Lung (tissue), 12 donors: Measurements from ENCODE around the gene PRR5. TPM values are rescaled to one million over a fixed set of nuclear protein-coding genes. Genes with fewer than 3 reads are reported as not detected.

Experiments used
- ATAC-seq: fragments of 200-7000 bp; cut with Tn5 transposase; one replicate; pipeline ENCODE4 v1.9.1; 2020; ENCODE audit warnings: moderate number of reproducible peaks; ENCODE audit not compliant: insufficient read depth, low FRiP score
- DNase-seq, 3 donors: peaks; one replicate each; pipeline ENCODE4 v3.0.0-alpha.2; 2013 to 2017
- H3K27ac ChIP-seq, 2 donors: one replicate each; pipeline ENCODE4 v1.5.1; 2013; ENCODE audit warnings: mild to moderate bottlenecking in 2 of 2, moderate library complexity in 2 of 2, control low read depth in 1 of 2, inconsistent platforms in 1 of 2, low read depth in 1 of 2, low read length in 1 of 2
- H3K27me3 ChIP-seq, 3 donors: one replicate each; pipeline ENCODE4 v1.5.1; 2013; ENCODE audit warnings: low read length in 2 of 3; ENCODE audit not compliant: control insufficient read depth in 3 of 3, insufficient read depth in 3 of 3
- H3K36me3 ChIP-seq, 4 donors: one replicate each; pipeline ENCODE4 v1.5.1; 2013; ENCODE audit warnings: low read length in 4 of 4, mild to moderate bottlenecking in 1 of 4, moderate library complexity in 1 of 4; ENCODE audit not compliant: control insufficient read depth in 4 of 4, insufficient read depth in 4 of 4
- H3K4me1 ChIP-seq, 5 donors: one replicate each; pipeline ENCODE4 v1.5.1; 2013; ENCODE audit warnings: low read length in 5 of 5, mild to moderate bottlenecking in 2 of 5, moderate library complexity in 1 of 5; ENCODE audit not compliant: control insufficient read depth in 5 of 5, insufficient read depth in 5 of 5
- H3K4me3 ChIP-seq: one replicate; pipeline ENCODE4 v1.5.1; 2013; ENCODE audit warnings: mild to moderate bottlenecking, control low read depth, moderate library complexity
- H3K9ac ChIP-seq, 2 donors: one replicate each; pipeline ENCODE4 v1.5.1; 2013; ENCODE audit warnings: low read length in 2 of 2, control low read depth in 1 of 2; ENCODE audit not compliant: insufficient read depth in 1 of 2
- H3K9me3 ChIP-seq, 4 donors: one replicate each; pipeline ENCODE4 v1.5.1; 2013; ENCODE audit warnings: low read length in 3 of 4, mild to moderate bottlenecking in 1 of 4, moderate library complexity in 1 of 4; ENCODE audit not compliant: control insufficient read depth in 4 of 4, insufficient read depth in 3 of 4
- WGBS, 2 donors: extraction: QIAGEN DNeasy Blood & Tissue Kit; methylation state at CpG; one replicate each; pipeline ENCODE4 v1.1.7; 2013; 5-methylcytosine and 5-hydroxymethylcytosine counted together
- polyA plus RNA-seq, 2 donors: library from polyadenylated mRNA; stranded (reverse); fragments of 200-250 nt; gene quantifications; one replicate each; pipeline ENCODE4 v1.2.1, GENCODE V29; 2013
- total RNA-seq, 2 donors: library from RNA; depleted of rRNA in 1 of 2; stranded (reverse); fragments of >200 nt in 1 of 2; gene quantifications; one replicate each; pipeline ENCODE4 v1.2.1, GENCODE V29; 2014 to 2021
- TF ChIP-seq, protein P1 (sequence below): IDR thresholded peaks from 2 replicates; pipeline ENCODE4 v1.5.1; 2012; ENCODE audit warnings: mild to moderate bottlenecking; ENCODE audit errors: control extremely low read depth, extremely low read depth
- donor health status: control.
- donor health status: control.
- donor health status: Bipolar disorder and iron deficiency.
- donor health status: healthy.
- donor health status: DM: yes; HTN: yes; CAD: no.

The PRR5 gene
- total and polyA plus RNA-seq, 4 donors = 9.1 to 17.3 (median 11.1) TPM

- no peak for DNase-seq
- H3K9me3 ChIP-seq = no peaks in the 10 kb centered on the region
- WGBS, 2 donors = 85 to 86% methylated on average over 23 of the region's 23 CpGs
- H3K4me3 ChIP-seq = no peak overlapping the region
- no peak for ATAC-seq
- no peak overlapping the region for H3K9ac ChIP-seq
- H3K27ac ChIP-seq = no peak overlapping the region
- peaks cover 0 to 3% (median 0%) of the 10 kb centered on the region in 3 donors for H3K27me3 ChIP-seq
- H3K4me1 ChIP-seq = peaks cover 0 to 33% (median 14%) of the 10 kb centered on the region in 5 donors
- H3K36me3 ChIP-seq = peaks cover 0 to 7% (median 2%) of the 10 kb centered on the region in 4 donors
- TF ChIP-seq, protein P1, sequence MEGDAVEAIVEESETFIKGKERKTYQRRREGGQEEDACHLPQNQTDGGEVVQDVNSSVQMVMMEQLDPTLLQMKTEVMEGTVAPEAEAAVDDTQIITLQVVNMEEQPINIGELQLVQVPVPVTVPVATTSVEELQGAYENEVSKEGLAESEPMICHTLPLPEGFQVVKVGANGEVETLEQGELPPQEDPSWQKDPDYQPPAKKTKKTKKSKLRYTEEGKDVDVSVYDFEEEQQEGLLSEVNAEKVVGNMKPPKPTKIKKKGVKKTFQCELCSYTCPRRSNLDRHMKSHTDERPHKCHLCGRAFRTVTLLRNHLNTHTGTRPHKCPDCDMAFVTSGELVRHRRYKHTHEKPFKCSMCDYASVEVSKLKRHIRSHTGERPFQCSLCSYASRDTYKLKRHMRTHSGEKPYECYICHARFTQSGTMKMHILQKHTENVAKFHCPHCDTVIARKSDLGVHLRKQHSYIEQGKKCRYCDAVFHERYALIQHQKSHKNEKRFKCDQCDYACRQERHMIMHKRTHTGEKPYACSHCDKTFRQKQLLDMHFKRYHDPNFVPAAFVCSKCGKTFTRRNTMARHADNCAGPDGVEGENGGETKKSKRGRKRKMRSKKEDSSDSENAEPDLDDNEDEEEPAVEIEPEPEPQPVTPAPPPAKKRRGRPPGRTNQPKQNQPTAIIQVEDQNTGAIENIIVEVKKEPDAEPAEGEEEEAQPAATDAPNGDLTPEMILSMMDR = no peak
Observed at GRCh38 chr22:44734801-44735517, 33.0 kb downstream of the PRR5 start.

DNA sequence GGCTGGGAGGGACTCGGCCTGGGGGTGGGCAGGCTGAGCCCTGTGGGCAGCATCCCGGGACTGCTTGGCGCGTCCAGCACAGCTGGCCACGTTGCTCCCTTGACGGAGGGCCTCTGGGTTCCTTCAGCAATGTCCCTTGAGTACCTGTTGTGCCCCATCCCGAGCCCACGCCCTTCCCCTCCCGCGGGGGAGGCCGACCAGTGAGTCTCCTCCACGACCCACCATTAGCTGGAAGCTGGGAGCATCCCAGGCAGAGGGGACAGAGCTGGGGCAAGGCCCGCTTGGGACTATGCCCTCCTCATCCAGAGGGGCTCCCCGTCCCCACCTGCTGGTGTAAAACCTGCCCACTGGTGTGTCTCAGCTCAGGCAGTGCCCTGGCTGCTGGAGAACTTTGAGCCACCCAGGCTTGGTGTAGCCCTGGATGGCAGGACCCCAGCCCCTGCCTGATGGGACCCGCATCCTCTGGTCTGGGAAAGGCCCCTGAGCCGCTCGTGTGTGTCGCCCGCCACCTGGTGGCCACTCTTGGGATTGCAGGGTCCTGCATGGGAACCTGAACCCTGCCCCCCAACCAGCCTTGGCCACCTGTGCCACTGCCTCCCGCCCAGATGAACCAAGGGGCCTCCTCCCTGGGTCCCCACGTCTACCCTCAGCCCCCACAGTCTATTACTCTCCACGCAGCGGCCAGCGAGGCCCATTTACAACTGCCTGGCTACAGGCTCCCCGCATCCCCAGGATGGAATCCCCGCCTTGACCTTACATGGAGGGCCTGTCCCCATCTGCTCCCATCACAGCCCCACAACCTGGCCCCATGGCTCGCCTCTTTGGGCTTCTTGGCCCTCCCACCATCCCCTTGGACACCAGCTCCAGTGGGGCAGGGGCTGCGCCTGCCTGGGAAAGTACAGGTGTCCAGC lies 33.8 kb downstream of the PRR5 start:
- H3K27ac ChIP-seq = no peak overlapping the region
- peak; percentile 45 for ATAC-seq
- H3K27me3 ChIP-seq = peaks cover 0 to 3% (median 0%) of the 10 kb centered on the region in 3 donors
- DNase-seq = peak; percentile 65 to 80 (median 70)
- no peaks in the 10 kb centered on the region for H3K9me3 ChIP-seq
- peaks cover 0 to 7% (median 2%) of the 10 kb centered on the region in 4 donors for H3K36me3 ChIP-seq
- peaks cover 0 to 26% (median 6%) of the 10 kb centered on the region in 5 donors for H3K4me1 ChIP-seq
- H3K4me3 ChIP-seq = no peak overlapping the region
- 40 to 51% methylated on average over 27 to 28 of the region's 28 CpGs for WGBS, 2 donors
- TF ChIP-seq, protein P1 = peak; percentile 88
- H3K9ac ChIP-seq = no peak overlapping the region

GRCh38 chr22:44736581-44737405 lies 34.8 kb downstream of the PRR5 start:
- Histone ChIP-seq H3K27me3 (peaks cover 0 to 3% (median 0%) of the 10 kb centered on the region in 3 donors), H3K27ac (no peak overlapping the region), H3K4me3 (no peak overlapping the region), H3K9ac (no peak overlapping the region), H3K36me3 (peaks cover 0 to 5% (median 2%) of the 10 kb centered on the region in 4 donors), H3K4me1 (peaks cover 0 to 26% (median 6%) of the 10 kb centered on the region in 5 donors), H3K9me3 (no peaks in the 10 kb centered on the region)
- WGBS, 2 donors = 59 to 79% methylated on average over 50 to 52 of the region's 52 CpGs
- DNase-seq (peak; percentile 86 to 91 (median 89)), ATAC-seq (no peak)
- TF ChIP-seq, protein P1 = no peak
